HT1080 (cell line): ENCODE measurements around the gene MEGF6. TPM values are rescaled to one million over a fixed set of nuclear protein-coding genes. Genes with fewer than 3 reads are reported as not detected.
A peak's percentile ranks its signal among the peaks of the same experiment; 100 is the strongest.

Experiments used
- DNase-seq: peaks from one replicate; pipeline ENCODE4 v3.0.0-alpha.2; 2015; ENCODE audit warnings: low read depth
- total RNA-seq: library from RNA; depleted of rRNA; stranded (reverse); fragments of >200 nt; shearing (Covaris generic); gene quantifications from 2 replicates; pipeline ENCODE4 v1.2.3, GENCODE V29; 2014

Gene MEGF6
- total RNA-seq, 1 experiment from 2014 or later, result 0.92 TPM

DNA sequence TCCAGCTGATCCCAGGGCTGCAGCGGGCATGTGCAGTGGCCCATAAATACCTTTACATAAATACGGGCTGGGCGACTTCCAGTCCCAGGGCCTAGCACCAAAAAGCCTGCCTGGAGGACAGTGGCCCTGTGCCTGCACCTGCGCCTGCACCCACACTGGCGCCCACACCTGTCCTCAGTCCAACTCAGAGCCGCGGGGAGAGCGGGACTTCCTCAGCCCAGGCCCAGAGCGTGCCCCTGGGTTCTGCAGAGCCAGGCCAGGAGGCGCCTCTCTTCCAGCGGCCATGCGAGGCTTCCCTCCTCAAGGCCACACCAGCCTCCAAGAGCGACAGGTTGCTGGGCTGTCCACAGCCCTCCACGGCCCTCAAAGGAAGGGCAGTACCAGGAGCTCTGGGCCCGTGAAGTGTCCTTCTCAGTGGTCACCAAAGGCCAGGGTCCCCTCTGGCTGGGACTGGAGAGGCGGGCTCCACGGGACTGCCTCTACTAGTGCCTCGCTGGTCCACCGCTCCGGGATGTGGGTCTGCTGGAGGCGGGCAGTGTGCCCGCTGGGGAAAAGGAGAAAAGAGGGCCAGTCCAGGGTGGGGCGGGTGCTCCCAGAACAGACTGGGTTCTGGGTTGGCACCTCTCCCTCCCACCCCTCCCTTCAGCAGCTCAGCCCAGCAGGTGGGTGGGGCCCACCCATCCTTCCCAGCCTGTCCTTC is 121.1 kb downstream of the MEGF6 start:
- DNase-seq, result no peak

DNA sequence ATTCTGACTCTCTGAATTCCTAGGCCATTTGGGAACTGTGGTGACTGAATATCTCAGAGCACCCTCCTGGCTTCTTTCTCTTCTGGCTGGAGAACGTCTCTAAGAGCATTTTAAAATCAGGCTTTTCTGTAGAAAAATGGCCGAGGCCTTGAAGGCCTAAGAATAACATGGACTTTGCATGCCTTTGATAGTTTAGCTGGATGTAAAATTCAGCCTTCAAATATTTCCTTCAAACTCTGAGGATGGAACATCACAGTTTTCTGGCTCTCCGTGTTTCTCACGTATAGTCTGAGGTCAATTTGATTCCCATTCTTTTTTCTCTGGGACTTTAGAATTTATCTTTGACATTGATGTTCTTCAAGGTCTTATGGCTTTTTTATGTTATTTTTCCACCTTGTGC is 122.9 kb downstream of the MEGF6 start:
- DNase-seq, result no peak

DNA sequence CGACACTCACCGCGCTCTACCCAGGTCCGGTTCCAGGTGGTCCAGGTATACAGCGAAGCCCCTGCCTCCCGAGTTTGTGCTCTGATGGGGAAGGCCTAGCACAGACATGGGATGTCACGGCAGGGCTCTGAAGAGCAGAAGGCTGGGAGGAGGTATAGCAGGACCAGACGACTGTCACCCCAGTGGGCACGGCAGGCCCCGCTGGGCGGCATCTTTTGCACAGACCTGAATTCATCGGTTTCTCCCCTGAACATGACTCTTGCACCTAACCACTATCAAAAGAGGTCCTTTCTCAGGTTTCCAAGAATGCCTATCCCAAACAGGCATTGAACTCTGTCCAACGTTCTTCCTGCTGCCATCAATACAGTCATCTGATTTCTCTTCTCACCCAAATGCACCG is 126.3 kb downstream of the MEGF6 start:
- DNase-seq, result no peak

DNA sequence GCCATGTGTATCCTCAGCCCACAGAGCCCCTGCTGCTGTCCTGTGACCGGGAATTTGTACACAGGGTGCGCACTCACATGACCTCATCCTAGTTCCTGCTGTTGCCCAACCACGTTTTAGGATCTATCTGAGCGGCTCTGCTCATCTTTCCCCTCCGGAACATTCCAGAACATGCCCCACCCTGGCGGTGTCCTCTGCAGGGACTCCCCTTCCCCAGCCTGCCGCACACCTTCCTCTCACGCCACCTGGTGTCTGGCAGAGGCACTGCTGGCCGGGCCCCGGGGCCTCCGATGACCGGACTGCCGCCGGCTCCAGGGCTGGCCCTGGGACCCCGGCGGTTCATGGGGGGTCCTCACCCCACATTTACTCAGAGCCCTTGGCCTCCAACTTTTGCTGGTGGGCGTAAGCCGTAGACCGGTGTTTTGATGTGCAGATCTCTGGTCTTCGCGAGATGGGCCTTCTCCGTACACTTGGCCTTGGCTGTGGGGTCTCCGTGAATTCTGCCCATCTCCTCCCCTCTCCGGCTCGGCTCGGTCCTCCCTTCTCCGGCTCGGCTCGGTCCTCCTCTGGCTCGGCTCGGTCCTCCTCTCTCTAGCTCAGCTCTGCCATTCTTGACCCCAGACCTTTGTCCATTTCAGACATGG is 127.4 kb downstream of the MEGF6 start:
- DNase-seq, result no peak

DNA sequence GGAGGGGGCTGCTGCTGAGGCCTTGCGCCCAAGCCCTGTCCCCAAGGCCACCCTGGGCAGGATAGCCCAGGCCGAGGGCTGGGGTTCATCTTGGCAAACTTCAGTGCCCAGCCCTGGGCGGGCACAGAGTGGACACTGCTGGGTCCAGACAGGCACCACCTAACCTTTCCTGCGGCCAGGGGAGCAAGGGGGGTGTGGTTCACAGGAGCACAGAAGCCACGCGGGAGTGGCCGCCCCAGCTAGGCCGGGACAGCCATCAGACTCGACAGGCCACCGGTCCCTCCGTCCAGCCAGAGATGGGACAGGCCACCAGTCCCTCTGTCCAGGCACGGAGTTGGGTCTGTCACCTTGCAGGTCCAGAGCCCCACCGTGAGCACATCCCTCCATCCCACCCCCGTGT is 127.9 kb downstream of the MEGF6 start:
- DNase-seq, result no peak

DNA sequence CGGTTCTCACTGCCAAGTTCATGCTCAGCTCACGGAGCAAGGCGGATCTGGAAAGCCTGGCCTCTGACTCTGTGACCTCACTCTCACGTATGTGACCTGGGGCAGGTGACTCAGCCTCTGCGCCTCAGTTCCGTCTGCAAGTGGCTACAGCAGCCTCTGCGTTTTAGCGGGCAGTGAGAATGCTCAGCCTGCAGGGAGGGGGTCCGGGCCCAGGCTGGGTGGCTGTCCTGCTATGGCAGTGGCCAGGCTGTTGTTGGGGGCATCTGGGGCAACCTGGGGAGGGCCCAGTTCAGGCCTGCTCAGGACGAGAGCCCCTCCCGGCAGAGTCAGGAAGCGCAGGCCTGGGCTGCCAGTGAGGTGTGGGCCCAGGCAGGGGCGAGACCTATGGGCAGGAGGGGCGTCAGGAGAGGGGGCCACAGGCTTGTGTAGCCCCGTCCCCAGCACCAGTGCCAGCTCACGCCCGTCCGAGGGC is 128.9 kb downstream of the MEGF6 start:
- peak; percentile 23 for DNase-seq

DNA sequence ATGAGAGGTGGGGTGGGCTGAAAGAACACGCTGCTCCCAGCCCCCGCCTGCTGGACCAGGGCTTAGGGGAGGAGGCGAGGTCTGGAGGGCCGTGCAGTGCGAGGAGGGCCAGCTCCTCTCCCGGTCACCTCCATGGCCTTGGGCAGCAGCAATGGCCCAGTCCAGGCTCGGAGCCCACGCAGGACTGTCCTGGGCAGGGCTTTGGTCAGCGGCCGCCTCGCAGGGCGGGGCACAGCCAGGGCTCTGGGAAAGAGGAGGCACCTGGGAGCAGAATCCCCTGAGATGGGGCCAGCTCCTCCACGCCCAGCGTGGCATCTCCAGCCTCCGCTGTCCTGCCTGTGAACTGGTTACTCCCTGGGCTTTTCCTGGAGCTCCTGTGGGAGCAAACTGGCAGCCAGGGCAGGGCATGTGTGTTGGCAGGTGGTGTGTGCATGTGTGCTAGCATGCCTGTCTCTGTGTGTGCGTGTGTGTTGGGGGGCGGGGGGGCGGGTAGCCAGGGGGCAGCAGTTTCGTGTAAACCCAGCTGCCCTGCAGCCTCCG is 129.4 kb downstream of the MEGF6 start:
- DNase-seq, result no peak

DNA sequence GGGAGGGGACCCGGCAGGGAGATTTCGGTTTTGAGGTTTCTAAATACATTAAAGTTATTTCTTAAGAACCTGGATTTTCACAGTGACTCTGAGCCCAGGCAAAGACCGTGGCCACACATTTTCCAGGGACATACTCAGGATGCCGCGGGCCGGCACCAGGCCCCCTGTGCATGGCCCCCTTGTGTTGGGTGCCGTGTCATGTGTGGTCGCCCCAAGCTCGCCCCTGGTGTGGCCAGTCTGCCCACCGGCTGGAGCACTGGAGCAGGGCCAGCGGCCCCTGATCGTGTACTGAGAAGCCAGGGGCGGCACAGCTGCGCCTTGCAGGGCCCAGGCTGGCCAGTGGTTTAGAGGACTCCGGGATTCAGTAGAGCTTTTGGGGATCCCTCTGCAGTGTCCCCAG is 130.3 kb downstream of the MEGF6 start:
- no peak for DNase-seq

DNA sequence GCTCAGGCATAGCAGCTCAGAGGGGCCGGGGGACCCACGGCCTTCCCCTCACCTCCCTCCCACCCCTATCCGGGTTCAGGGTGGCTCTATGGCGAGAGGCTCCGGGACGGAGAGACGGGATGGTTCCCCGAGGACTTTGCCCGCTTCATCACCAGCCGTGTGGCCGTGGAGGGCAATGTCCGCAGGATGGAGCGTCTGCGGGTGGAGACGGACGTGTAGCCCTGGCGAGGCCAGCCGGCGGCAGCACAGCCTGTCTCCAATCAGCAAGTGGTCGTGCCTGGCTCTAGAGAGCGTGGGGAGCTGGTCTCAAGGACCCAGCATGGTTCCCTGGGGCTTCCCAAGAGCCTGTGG is 131.0 kb downstream of the MEGF6 start:
- DNase-seq, result no peak

DNA sequence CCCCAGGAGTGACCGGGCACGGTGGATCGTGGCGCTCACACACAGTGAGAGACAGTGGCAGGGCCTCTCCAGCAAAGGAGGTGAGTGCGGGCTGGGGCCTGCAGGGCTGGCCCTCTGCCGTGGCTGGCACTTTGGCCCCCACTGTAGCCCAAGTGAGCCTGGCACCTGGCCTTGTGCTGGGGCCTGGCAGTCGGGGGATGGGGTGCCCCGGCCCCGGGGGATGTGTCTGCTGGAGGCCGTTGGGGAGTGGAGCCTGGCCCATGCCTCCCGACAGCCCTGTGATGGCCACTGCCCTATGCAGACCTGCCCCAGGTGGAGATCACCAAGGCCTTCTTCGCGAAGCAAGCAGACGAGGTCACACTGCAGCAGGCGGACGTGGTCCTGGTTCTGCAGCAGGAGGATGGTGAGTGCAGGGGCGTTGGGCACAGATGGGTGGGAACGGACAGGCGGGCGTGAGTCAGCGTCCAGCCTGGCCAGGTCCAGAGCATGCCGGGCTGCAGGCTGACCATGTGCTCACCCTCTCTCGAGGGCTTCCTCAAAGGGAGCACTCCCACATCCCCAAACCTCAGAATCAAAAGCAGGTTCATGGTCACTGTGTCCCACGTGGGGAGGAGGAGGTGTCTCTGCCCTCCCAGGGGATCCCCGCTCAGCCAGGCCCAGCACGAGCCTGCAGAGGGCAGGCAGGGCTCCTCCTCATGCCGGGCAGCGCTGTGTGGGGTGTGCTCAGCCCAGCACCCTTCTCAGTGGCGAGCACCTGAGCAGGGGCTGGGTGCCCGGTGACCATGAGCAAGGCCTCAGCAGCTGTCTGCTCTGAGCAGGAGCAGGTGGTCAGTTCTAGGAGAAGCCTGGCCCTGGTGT is 131.6 kb downstream of the MEGF6 start:
- no peak for DNase-seq

DNA sequence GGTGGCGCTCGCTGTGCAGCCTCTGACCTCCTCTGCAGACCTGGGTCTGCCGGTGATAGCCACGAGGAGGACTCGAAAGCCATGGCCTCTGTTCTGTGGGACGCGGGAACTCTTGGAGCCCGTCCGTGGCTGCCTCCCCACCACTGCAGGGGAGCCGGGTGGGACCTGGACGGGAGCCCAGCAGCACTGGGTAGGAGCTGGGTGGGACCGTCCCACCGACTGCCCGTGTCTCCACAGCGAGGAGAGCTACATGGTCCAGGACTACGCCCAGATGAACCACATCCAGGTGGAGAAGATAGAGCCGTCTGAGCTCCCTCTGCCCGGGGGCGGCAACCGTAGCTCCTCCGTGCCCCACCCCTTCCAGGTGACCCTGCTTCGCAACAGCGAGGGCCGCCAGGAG is 133.1 kb downstream of the MEGF6 start:
- no peak for DNase-seq

DNA sequence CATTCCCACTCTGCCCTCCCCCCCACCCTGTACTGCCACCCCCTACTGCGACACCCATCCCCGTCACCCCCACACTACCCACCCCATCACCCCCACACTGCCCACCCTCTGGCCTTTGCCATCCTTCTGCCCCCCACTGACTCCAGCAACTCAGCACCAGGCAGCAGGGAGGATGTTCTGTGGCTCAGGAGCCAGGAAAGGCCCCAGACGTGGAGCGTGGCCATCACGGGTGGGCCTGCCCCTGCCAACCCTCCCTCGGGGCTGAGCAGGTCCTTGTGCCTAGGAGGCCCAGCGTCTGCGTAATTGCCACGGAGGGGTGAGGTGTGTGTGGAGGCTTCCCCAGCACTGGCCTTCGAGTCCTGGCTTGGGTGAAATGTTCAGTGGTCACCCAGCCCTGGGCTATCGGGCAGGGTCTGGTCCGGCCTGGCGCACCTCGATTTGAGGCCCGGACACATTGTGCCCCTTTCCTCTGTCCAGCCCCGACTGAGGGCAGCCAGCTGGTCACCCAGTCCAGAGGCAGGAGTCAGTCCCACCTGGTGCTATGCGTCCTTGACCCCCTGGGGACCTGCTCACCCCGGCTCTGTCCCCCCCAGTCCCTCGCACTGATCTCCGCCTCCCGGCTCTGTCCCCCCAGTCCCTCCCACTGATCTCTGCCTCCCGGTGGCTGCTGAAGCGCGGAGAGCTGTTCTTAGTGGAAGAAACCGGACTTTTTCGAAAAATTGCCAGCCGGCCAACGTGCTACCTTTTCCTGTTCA is 133.9 kb downstream of the MEGF6 start:
- no peak for DNase-seq

DNA sequence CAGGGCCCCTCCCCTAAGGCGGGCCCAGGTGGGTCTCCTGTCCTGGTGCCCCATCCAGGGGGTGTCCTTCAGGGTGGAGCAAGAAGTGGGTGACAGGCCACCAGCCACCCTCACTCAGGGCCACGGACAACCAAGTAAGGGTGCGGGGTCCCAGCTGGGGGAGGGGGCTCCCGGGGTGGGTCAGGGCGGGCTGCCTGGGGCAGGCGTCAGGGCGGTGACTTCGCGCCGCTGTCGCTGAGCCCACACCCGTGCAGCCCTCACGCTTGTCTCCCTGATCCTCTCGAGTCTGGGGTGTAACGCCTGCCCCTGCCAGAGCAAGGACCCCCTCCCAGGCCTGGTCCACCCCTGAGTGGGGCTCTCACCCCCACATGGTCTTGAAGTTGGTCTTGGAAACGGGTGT is 134.6 kb downstream of the MEGF6 start:
- DNase-seq, result no peak

DNA sequence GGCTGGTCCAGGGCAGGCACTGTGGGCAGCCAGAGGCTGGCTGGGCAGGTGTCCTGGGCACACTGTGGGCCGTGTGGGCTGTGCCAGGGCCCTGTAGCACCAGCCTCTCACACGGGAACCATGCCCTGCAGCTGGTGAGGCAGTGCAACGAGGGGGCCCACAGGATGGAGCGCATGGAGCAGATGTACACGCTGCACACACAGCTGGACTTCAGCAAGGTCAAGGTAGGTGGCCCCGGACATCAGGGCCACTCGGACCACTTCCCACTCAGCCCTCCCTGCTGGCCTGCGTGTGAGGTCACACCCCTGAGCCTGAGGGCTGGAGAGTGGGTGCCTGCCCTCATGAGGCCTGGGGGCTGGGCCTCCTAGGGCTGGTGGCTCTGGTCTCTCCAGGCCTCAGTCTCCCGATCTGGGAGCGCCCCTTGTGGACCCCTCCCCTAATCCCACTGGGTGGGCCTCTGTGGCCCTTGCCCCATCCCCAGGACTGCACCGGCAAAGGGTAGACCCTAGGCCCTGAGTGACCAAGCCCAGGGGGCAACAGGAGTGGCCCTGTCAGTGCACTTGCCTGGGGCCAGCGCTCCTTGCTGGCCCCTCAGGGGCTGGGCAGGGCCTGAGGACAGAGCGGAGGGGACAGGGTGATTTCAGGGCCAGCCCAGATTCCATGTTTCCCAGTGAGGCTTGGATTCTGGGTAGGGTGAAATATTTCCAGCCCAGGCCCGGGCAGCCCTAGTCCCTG is 135.3 kb downstream of the MEGF6 start:
- no peak for DNase-seq

DNA sequence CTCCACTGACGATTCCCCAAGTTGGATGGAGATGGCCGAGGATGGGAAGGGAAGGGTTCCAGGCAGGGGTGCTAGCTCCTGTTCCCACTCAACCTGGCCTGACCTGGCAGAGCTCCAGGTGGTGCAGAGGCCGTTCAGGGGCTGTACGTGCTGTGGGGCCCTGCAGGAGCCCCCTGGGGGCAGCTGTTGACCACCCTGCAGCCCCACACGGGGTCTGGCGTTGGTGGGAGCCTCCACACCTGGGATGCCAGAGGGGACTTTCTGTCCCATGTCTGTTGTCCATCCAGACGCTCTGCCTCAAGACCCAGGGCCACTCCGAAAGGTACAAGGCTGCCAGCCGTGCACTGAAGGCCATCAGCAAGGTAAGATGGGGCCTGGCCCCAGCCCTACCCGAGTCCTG is 136.9 kb downstream of the MEGF6 start:
- no peak for DNase-seq

DNA sequence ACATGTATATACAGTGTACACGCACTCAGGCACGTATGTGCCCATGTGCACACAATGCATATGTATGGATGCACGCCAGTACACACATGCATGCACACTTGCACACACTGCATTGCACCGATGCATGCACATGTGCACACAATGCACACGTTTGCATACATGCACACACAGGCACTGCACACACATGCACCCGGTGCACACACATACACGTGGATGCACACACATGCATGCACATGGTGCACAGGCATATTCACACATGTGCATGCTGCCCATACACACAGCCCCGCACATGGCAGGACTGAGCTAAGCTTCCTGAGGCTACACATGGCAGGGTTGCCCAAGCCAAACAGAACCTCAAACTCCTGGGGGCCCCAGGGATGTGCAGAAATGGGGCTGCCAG is 137.3 kb downstream of the MEGF6 start:
- DNase-seq, result no peak

DNA sequence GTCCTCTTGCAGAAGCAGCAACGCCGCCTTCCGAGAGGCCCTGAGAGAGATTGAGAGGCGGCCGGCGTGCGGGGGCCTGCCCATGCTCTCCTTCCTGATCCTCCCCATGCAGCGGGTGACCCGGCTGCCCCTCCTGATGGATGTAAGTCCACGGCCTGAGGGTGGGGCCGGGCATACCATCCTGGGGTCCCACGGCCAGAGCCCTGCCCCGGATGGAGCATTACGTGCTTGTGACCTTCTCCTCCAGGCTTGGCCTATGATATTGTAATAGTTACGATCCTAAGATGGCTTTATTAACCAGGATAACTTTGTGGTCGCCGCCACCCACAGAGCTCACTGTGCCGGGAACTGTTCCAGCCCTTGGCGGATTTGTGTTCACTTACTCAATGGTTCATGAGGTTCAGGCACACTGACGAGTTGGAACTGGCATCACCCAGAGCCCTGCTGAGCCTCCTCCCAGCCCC is 137.9 kb downstream of the MEGF6 start:
- peak; percentile 45 for DNase-seq

DNA sequence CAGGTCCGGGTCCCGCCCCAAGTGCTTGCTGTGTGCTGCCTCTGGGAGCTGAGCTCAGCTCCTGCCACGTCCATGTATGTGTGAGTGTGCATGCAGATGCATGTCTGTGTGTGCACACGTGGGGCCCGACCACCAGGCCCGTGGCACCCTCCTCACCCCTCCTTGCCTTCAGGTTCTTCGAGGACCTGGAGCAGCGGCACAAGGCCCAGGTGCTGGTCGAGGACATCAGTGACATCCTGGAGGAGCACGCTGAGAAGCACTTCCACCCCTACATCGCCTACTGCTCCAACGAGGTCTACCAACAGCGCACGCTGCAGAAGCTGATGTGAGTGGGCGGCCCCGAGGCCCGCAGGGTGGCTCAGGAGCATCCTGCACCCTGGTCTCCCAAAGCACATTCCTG is 138.4 kb downstream of the MEGF6 start:
- DNase-seq, result no peak

DNA sequence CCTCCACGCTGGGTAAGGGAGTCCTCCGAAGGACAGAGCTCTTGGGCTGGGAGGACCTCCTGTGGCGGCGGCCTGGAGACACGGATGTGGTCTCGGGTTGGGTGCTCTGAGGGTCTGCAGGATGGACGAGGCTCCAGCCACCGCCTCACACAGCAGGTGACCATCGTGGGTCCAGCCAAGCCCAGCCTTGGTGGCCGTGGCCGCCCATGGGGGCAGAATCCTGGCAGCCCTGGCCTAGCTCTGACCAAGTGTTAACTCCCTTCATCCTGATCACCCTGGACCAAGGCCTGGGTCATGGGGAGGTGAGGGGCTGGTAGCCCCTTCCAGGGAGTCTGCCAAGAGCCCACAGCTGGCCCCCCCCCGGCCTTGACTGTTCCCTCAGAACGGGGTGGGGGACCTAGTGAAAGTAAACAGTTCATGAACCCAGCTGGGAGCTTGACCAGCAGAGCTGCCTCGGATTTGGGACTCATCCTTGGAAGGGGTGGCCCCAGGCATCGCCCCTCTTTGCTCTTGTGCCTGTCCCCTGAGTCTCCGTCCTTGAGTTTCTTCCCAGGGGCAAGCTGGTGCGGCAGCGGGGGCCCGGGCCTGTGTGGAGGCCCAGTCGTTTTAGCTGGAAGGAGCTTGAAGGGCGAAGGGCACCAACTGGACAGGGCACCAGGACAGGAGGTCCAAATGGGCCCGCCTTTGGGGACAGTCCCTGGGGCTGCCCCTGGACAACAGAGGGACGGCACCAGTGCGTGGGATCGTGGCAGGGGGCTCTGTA is 139.0 kb downstream of the MEGF6 start:
- no peak for DNase-seq
